H9 (cell line): ENCODE results near the gene CD9. TPM values are rescaled to one million over a fixed set of nuclear protein-coding genes. Genes with fewer than 3 reads are reported as not detected.
"Not testable (repeated sequence)": the region's sequence is repeated elsewhere in the genome, so short reads cannot be mapped to it uniquely, and the experiment has no call there.

Source experiments
- DNase-seq: peaks from one replicate; pipeline ENCODE4 v3.0.0-alpha.2; 2017
- H2AFZ ChIP-seq: one replicate; pipeline ENCODE4 v1.6.1; 2013; ENCODE audit warnings: mild to moderate bottlenecking, low read length, control low read depth, moderate library complexity
- H2AK5ac ChIP-seq: 2 replicates; pipeline ENCODE4 v1.6.1; 2013; ENCODE audit warnings: low read length, control low read depth, mixed read lengths; ENCODE audit not compliant: insufficient read length
- H2BK120ac ChIP-seq: one replicate; pipeline ENCODE4 v1.6.1; 2013; ENCODE audit warnings: low read depth, mild to moderate bottlenecking, low read length, control low read depth, inconsistent platforms; ENCODE audit not compliant: poor library complexity, severe bottlenecking
- H2BK12ac ChIP-seq: 2 replicates; pipeline ENCODE4 v1.6.1; 2013; ENCODE audit warnings: low read length, control low read depth, mixed read lengths, low read depth; ENCODE audit not compliant: insufficient read length
- H2BK15ac ChIP-seq: 2 replicates; pipeline ENCODE4 v1.6.1; 2013; ENCODE audit warnings: low read depth, low read length, control low read depth
- H2BK20ac ChIP-seq: one replicate; pipeline ENCODE4 v1.6.1; 2013; ENCODE audit warnings: low read depth, mild to moderate bottlenecking, low read length, control low read depth, inconsistent platforms; ENCODE audit not compliant: poor library complexity, severe bottlenecking
- H2BK5ac ChIP-seq: 2 replicates; pipeline ENCODE4 v1.6.1; 2013; ENCODE audit warnings: low read length, control low read depth, mixed read lengths; ENCODE audit not compliant: insufficient read length
- H3K14ac ChIP-seq: 2 replicates; pipeline ENCODE4 v1.6.1; 2013; ENCODE audit warnings: low read length, control low read depth; ENCODE audit not compliant: insufficient read depth
- H3K18ac ChIP-seq: 2 replicates; pipeline ENCODE4 v1.6.1; 2013; ENCODE audit warnings: low read depth, mild to moderate bottlenecking, mixed read lengths, low read length, control low read depth; ENCODE audit not compliant: insufficient read length
- H3K23ac ChIP-seq: 2 replicates; pipeline ENCODE4 v1.6.1; 2013; ENCODE audit warnings: low read length, control low read depth, mixed read lengths, low read depth; ENCODE audit not compliant: insufficient read length
- H3K23me2 ChIP-seq: 2 replicates; pipeline ENCODE4 v1.6.1; 2013; ENCODE audit warnings: low read depth, mild to moderate bottlenecking, mixed read lengths, low read length, control low read depth; ENCODE audit not compliant: insufficient read length, poor library complexity, severe bottlenecking
- H3K27ac ChIP-seq: 2 replicates; pipeline ENCODE4 v1.5.1; 2013; ENCODE audit warnings: low read length, control low read depth, mixed read lengths, low read depth; ENCODE audit not compliant: insufficient read length
- H3K27me3 ChIP-seq: 2 replicates; pipeline ENCODE4 v1.6.1; 2013; ENCODE audit warnings: low read length, control low read depth, inconsistent platforms; ENCODE audit not compliant: insufficient read depth
- H3K4ac ChIP-seq: 2 replicates; pipeline ENCODE4 v1.6.1; 2013; ENCODE audit warnings: low read depth, mild to moderate bottlenecking, control low read depth, inconsistent platforms, low read length, moderate library complexity
- H3K4me1 ChIP-seq: 2 replicates; pipeline ENCODE4 v1.6.1; 2013; ENCODE audit warnings: low read length, control low read depth, inconsistent platforms; ENCODE audit not compliant: insufficient read depth
- H3K4me2 ChIP-seq: 2 replicates; pipeline ENCODE4 v1.6.1; 2013; ENCODE audit warnings: low read length, control low read depth, mixed read lengths; ENCODE audit not compliant: insufficient read length, insufficient read depth
- H3K56ac ChIP-seq: 2 replicates; pipeline ENCODE4 v1.6.1; 2013; ENCODE audit warnings: low read depth, mild to moderate bottlenecking, mixed read lengths, low read length, control low read depth; ENCODE audit not compliant: insufficient read length
- H3K79me1 ChIP-seq: 2 replicates; pipeline ENCODE4 v1.6.1; 2013; ENCODE audit warnings: low read depth, mild to moderate bottlenecking, moderate library complexity, low read length, control low read depth, inconsistent platforms; ENCODE audit not compliant: insufficient read depth, poor library complexity, severe bottlenecking
- H3K79me2 ChIP-seq: 2 replicates; pipeline ENCODE4 v1.6.1; 2013; ENCODE audit warnings: low read length, control low read depth, inconsistent platforms; ENCODE audit not compliant: insufficient read depth
- H3K9ac ChIP-seq: 2 replicates; pipeline ENCODE4 v1.6.1; 2013; ENCODE audit warnings: low read length, control low read depth, mixed read lengths; ENCODE audit not compliant: insufficient read length; ENCODE audit errors: extremely low read depth
- H3K9me3 ChIP-seq: one replicate; pipeline ENCODE4 v1.6.1; 2013; ENCODE audit warnings: low read depth, low read length, inconsistent platforms; ENCODE audit not compliant: control insufficient read depth
- H3T11ph ChIP-seq: one replicate; pipeline ENCODE4 v1.6.1; 2013; ENCODE audit warnings: mild to moderate bottlenecking, low read length, control low read depth, inconsistent platforms
- H4K20me1 ChIP-seq: one replicate; pipeline ENCODE4 v1.6.1; 2013; ENCODE audit not compliant: control insufficient read depth, insufficient read length, insufficient read depth
- H4K5ac ChIP-seq: 2 replicates; pipeline ENCODE4 v1.6.1; 2013; ENCODE audit warnings: low read depth, mild to moderate bottlenecking, mixed read lengths, low read length, control low read depth; ENCODE audit not compliant: insufficient read length
- H4K8ac ChIP-seq: replicated peaks from 2 replicates; pipeline ENCODE4 v1.6.1; 2013; ENCODE audit warnings: low read length, control low read depth, mixed read lengths, low read depth; ENCODE audit not compliant: insufficient read length
- H4K91ac ChIP-seq: 2 replicates; pipeline ENCODE4 v1.6.1; 2013; ENCODE audit warnings: low read depth, mild to moderate bottlenecking, moderate library complexity, mixed read lengths, low read length, control low read depth; ENCODE audit not compliant: insufficient read length
- H3K27ac Mint-ChIP-seq, 3 experiments: 2 replicates in 2 of 3; 3 replicates in 1 of 3; pipeline ENCODE4 v1.8.0; 2020 to 2021; ENCODE audit warnings: mixed read lengths in 3 of 3, mild to moderate bottlenecking in 1 of 3, moderate library complexity in 1 of 3
- H3K27me3 Mint-ChIP-seq: 2 replicates; pipeline ENCODE4 v1.8.0; 2021; ENCODE audit warnings: low read depth, mild to moderate bottlenecking, moderate library complexity, mixed read lengths
- H3K36me3 Mint-ChIP-seq, 3 experiments: 2 replicates in 2 of 3; 3 replicates in 1 of 3; pipeline ENCODE4 v1.8.0; 2020 to 2021; ENCODE audit warnings: low read depth in 3 of 3, mixed read lengths in 3 of 3; ENCODE audit not compliant: insufficient read depth in 1 of 3
- H3K4me1 Mint-ChIP-seq, 2 experiments: 2 replicates each; pipeline ENCODE4 v1.8.0; 2020; ENCODE audit warnings: mixed read lengths in 2 of 2
- H3K4me3 Mint-ChIP-seq, 2 experiments: 2 replicates in 1 of 2; 3 replicates in 1 of 2; pipeline ENCODE4 v1.8.0; 2020 to 2021; ENCODE audit warnings: mild to moderate bottlenecking in 2 of 2, mixed read lengths in 2 of 2, moderate library complexity in 1 of 2
- H3K9me3 Mint-ChIP-seq, 2 experiments: 2 replicates in 1 of 2; 3 replicates in 1 of 2; pipeline ENCODE4 v1.8.0; 2020; ENCODE audit warnings: mild to moderate bottlenecking in 2 of 2, mixed read lengths in 2 of 2, moderate library complexity in 1 of 2
- WGBS: extraction: QIAGEN DNeasy Blood & Tissue Kit; methylation state at CpG from one replicate; pipeline ENCODE4 v1.1.7; 2013; ENCODE audit warnings: missing lambda C conversion rate, low lambda C conversion rate, mixed read lengths; ENCODE audit not compliant: insufficient read length; ENCODE audit errors: extremely low coverage; 5-methylcytosine and 5-hydroxymethylcytosine counted together
- total RNA-seq: library from RNA; stranded (reverse); gene quantifications from 2 replicates; pipeline ENCODE4 v1.2.1, GENCODE V29; 2021
- TF ChIP-seq, protein P1 (sequence below): fragments of 200-600 bp; sonication (generic); conservative IDR thresholded peaks from 3 replicates; pipeline ENCODE4 v1.8.0; 2021; ENCODE audit warnings: antibody characterized with exemption, mild to moderate bottlenecking

CD9 gene
- total RNA-seq, 1 experiment from 2014 or later: 132 TPM

DNA sequence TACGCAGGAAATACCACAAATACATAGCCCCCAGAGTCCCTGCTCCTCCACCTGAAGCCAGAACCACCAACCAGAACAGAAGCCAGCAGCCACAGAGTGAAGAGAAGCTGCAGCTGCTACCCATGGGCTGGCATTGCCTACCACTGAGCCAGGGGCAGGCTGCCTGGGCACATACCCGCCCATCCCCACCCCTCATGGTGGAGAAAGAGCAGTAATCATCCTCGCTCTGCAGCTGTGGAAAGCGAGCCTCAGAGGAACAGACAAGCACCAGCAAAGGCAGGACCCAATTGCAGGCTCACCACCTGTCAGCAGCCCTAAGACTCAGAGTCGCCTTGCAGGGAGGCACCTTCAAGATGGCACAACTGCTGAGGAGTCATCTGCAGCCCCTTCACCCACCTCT lies 11.2 kb upstream of the CD9 start:
- H3K9me3 Mint-ChIP-seq: peaks cover 3 to 4% of the 10 kb centered on the region in 2 experiments; a peak in 4 of 5 replicates
- H3K27me3 ChIP-seq: no peaks in the 10 kb centered on the region
- H3K79me2 ChIP-seq: no peaks in the 10 kb centered on the region
- H4K8ac ChIP-seq: no peak overlapping the region
- no peak overlapping the region for H3K4ac ChIP-seq
- no peak overlapping the region for H3K9ac ChIP-seq
- H3K14ac ChIP-seq: no peak overlapping the region
- H3K18ac ChIP-seq: no peak overlapping the region
- no peak overlapping the region for H2BK5ac ChIP-seq
- no peaks in the 10 kb centered on the region; the same call in 1 of the 2 replicates for H3K27me3 Mint-ChIP-seq
- H2AFZ ChIP-seq: no peak overlapping the region
- H3K79me1 ChIP-seq: no peaks in the 10 kb centered on the region
- H3K36me3 Mint-ChIP-seq: peaks cover 0 to 6% (median 0%) of the 10 kb centered on the region in 3 experiments; a peak in 3 of 7 replicates
- H3K4me1 ChIP-seq: peaks cover 2% of the 10 kb centered on the region; the same call in 1 of the 2 replicates
- TF ChIP-seq, protein P1, sequence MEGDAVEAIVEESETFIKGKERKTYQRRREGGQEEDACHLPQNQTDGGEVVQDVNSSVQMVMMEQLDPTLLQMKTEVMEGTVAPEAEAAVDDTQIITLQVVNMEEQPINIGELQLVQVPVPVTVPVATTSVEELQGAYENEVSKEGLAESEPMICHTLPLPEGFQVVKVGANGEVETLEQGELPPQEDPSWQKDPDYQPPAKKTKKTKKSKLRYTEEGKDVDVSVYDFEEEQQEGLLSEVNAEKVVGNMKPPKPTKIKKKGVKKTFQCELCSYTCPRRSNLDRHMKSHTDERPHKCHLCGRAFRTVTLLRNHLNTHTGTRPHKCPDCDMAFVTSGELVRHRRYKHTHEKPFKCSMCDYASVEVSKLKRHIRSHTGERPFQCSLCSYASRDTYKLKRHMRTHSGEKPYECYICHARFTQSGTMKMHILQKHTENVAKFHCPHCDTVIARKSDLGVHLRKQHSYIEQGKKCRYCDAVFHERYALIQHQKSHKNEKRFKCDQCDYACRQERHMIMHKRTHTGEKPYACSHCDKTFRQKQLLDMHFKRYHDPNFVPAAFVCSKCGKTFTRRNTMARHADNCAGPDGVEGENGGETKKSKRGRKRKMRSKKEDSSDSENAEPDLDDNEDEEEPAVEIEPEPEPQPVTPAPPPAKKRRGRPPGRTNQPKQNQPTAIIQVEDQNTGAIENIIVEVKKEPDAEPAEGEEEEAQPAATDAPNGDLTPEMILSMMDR: no peak
- H2BK12ac ChIP-seq: no peak overlapping the region
- no peak for DNase-seq
- H3K4me3 Mint-ChIP-seq: no peak overlapping the region
- H2BK15ac ChIP-seq: no peak overlapping the region
- peaks cover 23 to 33% of the 10 kb centered on the region in 2 experiments for H3K4me1 Mint-ChIP-seq
- H3K23ac ChIP-seq: no peak overlapping the region
- H3K56ac ChIP-seq: no peak overlapping the region
- H3K9me3 ChIP-seq: no peaks in the 10 kb centered on the region
- no peak overlapping the region; a peak in 1 of 7 replicates for H3K27ac Mint-ChIP-seq
- H3K4me2 ChIP-seq: no peak overlapping the region
- no peak overlapping the region for H4K91ac ChIP-seq
- H2BK120ac ChIP-seq: no peak overlapping the region
- no peak overlapping the region for H3K27ac ChIP-seq
- H2AK5ac ChIP-seq: no peak overlapping the region
- no peaks in the 10 kb centered on the region for H3K23me2 ChIP-seq
- H4K20me1 ChIP-seq: no peaks in the 10 kb centered on the region
- WGBS: no CpG with 5 or more reads among the region's 5 CpGs
- H3T11ph ChIP-seq: no peak overlapping the region
- no peak overlapping the region for H2BK20ac ChIP-seq
- no peak overlapping the region for H4K5ac ChIP-seq

DNA sequence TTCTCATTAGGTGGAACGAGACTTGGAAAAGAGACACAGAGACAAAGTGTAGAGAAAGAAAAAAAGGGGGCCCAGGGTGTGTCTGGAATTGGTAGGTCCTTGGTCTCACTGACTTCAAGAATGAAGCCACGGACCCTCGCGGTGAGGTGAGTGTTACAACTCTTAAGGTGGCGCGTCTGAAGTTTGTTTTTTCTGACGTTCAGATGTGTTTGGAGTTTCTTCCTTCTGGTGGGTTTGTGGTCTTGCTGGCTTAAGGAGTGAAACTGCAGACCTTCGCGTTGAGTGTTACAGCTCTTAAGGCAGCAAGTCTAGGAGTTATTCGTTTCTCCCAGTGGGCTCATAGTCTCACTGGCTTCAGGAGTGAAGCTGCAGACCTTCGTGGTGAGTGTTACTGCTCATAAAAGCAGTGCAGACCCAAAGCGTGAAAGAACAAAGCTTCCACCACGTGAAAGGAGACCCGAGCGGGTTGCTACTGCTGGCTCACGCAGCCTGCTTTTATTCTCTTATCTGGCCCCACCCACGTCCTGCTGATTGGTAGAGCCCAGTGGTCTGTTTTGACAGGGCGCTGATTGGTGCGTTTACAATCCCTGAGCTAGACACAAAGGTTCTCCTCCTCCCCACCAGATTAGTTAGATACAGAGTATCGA lies 10.1 kb upstream of the CD9 start:
- not testable (repeated sequence) for H3K27me3 Mint-ChIP-seq, DNase-seq, H3K27me3 ChIP-seq, H2AFZ ChIP-seq, H3K56ac ChIP-seq, H3K4me2 ChIP-seq, H4K20me1 ChIP-seq, H3K18ac ChIP-seq, H3K27ac ChIP-seq, H2BK5ac ChIP-seq, H2BK120ac ChIP-seq, H3K36me3 Mint-ChIP-seq, H2BK12ac ChIP-seq, H4K91ac ChIP-seq, H2BK15ac ChIP-seq, H3K4me3 Mint-ChIP-seq, H3K23ac ChIP-seq, H4K8ac ChIP-seq, H3K79me2 ChIP-seq, H4K5ac ChIP-seq, H3K14ac ChIP-seq, H3K9me3 ChIP-seq, H3K9ac ChIP-seq, H3K23me2 ChIP-seq, H3K4me1 ChIP-seq, H2BK20ac ChIP-seq, H2AK5ac ChIP-seq, H3K79me1 ChIP-seq, H3K9me3 Mint-ChIP-seq, H3K4ac ChIP-seq, H3T11ph ChIP-seq
- H3K4me1 Mint-ChIP-seq: peaks cover 28 to 37% of the 10 kb centered on the region in 2 experiments
- H3K27ac Mint-ChIP-seq: peak overlapping the region in 1 of 3 experiments; percentile 42; a peak in 1 of 7 replicates
- WGBS: no CpG with 5 or more reads among the region's 20 CpGs
